B cell (primary cell): ENCODE results near the gene RECQL. TPM values are rescaled to one million over a fixed set of nuclear protein-coding genes. Genes with fewer than 3 reads are reported as not detected.

Experiments
- ATAC-seq: fragments of 200-7000 bp; cut with Tn5 transposase; one replicate; pipeline ENCODE4 v1.10.0; 2021; ENCODE audit warnings: low read depth, mild to moderate bottlenecking, moderate number of reproducible peaks, moderate library complexity
- CTCF ChIA-PET: fragments of 350-600 bp; sonication (Branson Sonifier 250); formaldehyde crosslinking; loops from one replicate; lab custom pipeline; 2021; ENCODE audit warnings: antibody characterized with exemption, inconsistent platforms; lab: Charles Lee
- POLR2A ChIA-PET: fragments of 350-600 bp; sonication (Branson Sonifier 250); formaldehyde crosslinking; loops from one replicate; lab custom pipeline; 2021; ENCODE audit warnings: antibody characterized with exemption; lab: Charles Lee
- DNase-seq: peaks from one replicate; pipeline ENCODE4 v3.0.0; 2013
- H2AFZ ChIP-seq: 2 replicates; pipeline ENCODE4 v1.6.1; 2012; ENCODE audit warnings: mild to moderate bottlenecking, low read depth, low read length; ENCODE audit not compliant: insufficient read depth, poor library complexity, severe bottlenecking
- H3K27ac ChIP-seq, 2 donors: 1 replicate in 1 of 2; 2 replicates in 1 of 2; pipeline ENCODE4 v1.5.1; 2012 to 2013; ENCODE audit warnings: low read length in 2 of 2, mild to moderate bottlenecking in 2 of 2, moderate library complexity in 1 of 2
- H3K27me3 ChIP-seq, 4 experiments: fragments of 200-600 bp in 1 of 4; sonication (generic) in 1 of 4; replicated peaks in 1 of 4; 1 replicate in 2 of 4; 2 replicates in 2 of 4; pipeline versions ENCODE4 v1.6.1 to v1.7.0; 2013 to 2016; ENCODE audit warnings: low read length in 3 of 4, mild to moderate bottlenecking in 2 of 4, mixed read lengths in 1 of 4, moderate library complexity in 1 of 4; ENCODE audit not compliant: insufficient read depth in 4 of 4, control insufficient read depth in 3 of 4; ENCODE audit errors: control extremely low read depth in 1 of 4
- H3K36me3 ChIP-seq, 2 experiments: replicated peaks in 1 of 2; 1 replicate in 1 of 2; 2 replicates in 1 of 2; pipeline versions ENCODE4 v1.6.1 to v1.7.1; 2013; ENCODE audit warnings: low read length in 1 of 2; ENCODE audit not compliant: insufficient read depth in 2 of 2, control insufficient read depth in 1 of 2; ENCODE audit errors: control extremely low read depth in 1 of 2, extremely low read depth in 1 of 2
- H3K4me1 ChIP-seq, 2 donors: fragments of 200-600 bp in 1 of 2; sonication (generic) in 1 of 2; 1 replicate in 1 of 2; 2 replicates in 1 of 2; pipeline versions ENCODE4 v1.5.1 to v1.6.1; 2013 to 2017; ENCODE audit warnings: low read length in 2 of 2; ENCODE audit not compliant: control insufficient read depth in 2 of 2, insufficient read depth in 2 of 2
- H3K4me2 ChIP-seq: replicated peaks from 2 replicates; pipeline ENCODE3; 2012; ENCODE audit warnings: mild to moderate bottlenecking, low read depth, low read length; ENCODE audit not compliant: poor library complexity, severe bottlenecking
- H3K4me3 ChIP-seq, 5 experiments: fragments of 200-600 bp in 1 of 5; sonication (generic) in 1 of 5; 1 replicate in 3 of 5; 2 replicates in 2 of 5; pipeline versions ENCODE4 v1.5.1 to v1.7.0; 2011 to 2016; ENCODE audit warnings: low read length in 4 of 5, mild to moderate bottlenecking in 4 of 5, low read depth in 2 of 5, control low read depth in 1 of 5, moderate library complexity in 1 of 5; ENCODE audit not compliant: insufficient read depth in 1 of 5; ENCODE audit errors: control extremely low read depth in 1 of 5, extremely low read depth in 1 of 5
- H3K79me2 ChIP-seq: fragments of 200-600 bp; sonication (generic); one replicate; pipeline ENCODE4 v1.6.0; 2016; ENCODE audit warnings: low read length; ENCODE audit not compliant: control insufficient read depth, insufficient read depth
- H3K9ac ChIP-seq: fragments of 200-600 bp; sonication (generic); 2 replicates; pipeline ENCODE4 v1.6.1; 2017; ENCODE audit warnings: mild to moderate bottlenecking, low read length, moderate library complexity
- H3K9me3 ChIP-seq, 3 donors: one replicate each; pipeline versions ENCODE4 v1.6.1 to v1.7.1; 2013; ENCODE audit warnings: low read length in 2 of 3; ENCODE audit not compliant: control insufficient read depth in 2 of 3, insufficient read depth in 1 of 3; ENCODE audit errors: control extremely low read depth in 1 of 3
- H4K20me1 ChIP-seq: 2 replicates; pipeline ENCODE4 v1.6.0; 2012; ENCODE audit warnings: mild to moderate bottlenecking, low read length; ENCODE audit not compliant: insufficient read depth, control insufficient read depth, poor library complexity, severe bottlenecking
- H3K27ac Mint-ChIP-seq: one replicate; pipeline ENCODE4 v1.8.0; 2021; ENCODE audit warnings: mixed read lengths
- H3K27me3 Mint-ChIP-seq: one replicate; pipeline ENCODE4 v1.8.0; 2021; ENCODE audit warnings: mixed read lengths
- H3K4me1 Mint-ChIP-seq: one replicate; pipeline ENCODE4 v1.8.0; 2021; ENCODE audit warnings: mixed read lengths
- H3K4me3 Mint-ChIP-seq: one replicate; pipeline ENCODE4 v1.8.0; 2021; ENCODE audit warnings: mixed read lengths
- H3K9me3 Mint-ChIP-seq: one replicate; pipeline ENCODE4 v1.8.0; 2022; ENCODE audit warnings: mixed read lengths; ENCODE audit not compliant: insufficient read depth
- EZH2 ChIP-seq: IDR thresholded peaks from 2 replicates; pipeline ENCODE4 v1.6.1; 2012; ENCODE audit warnings: borderline replicate concordance, low read depth, mild to moderate bottlenecking, moderate library complexity, low read length; ENCODE audit not compliant: insufficient read depth, poor library complexity, severe bottlenecking
- WGBS: methylation state at CpG from one replicate; pipeline ENCODE4 v1.1.5; 2013; ENCODE audit warnings: missing lambda C conversion rate; ENCODE audit not compliant: insufficient coverage; 5-methylcytosine and 5-hydroxymethylcytosine counted together
- intact Hi-C: fragments of 100-400 bp; cut with micrococcal nuclease; formaldehyde crosslinking; loops from one replicate; pipeline ENCODE4 v1.10.0; 2022
- polyA plus RNA-seq: library from polyadenylated mRNA; depleted of rRNA; stranded (reverse); fragments of >200 nt; gene quantifications from 2 replicates; pipeline ENCODE4 v1.2.3, GENCODE V29; 2012
- total RNA-seq, 2 donors: library from RNA; stranded (reverse); fragments of 120-200 nt in 1 of 2; gene quantifications; 1 replicate in 1 of 2; 2 replicates in 1 of 2; pipeline versions ENCODE4 v1.2.3 to v1.2.4, GENCODE V29; 2013 to 2022
- TF ChIP-seq, protein P1 (sequence below): fragments of 200-600 bp; IDR thresholded peaks from one replicate; pipeline ENCODE4 v1.8.0; 2022; ENCODE audit warnings: antibody characterized with exemption, mild to moderate bottlenecking

Gene RECQL
- total and polyA plus RNA-seq, 2 donors (not counting 1 experiment from before 2014, with no cell fraction given) = 13.9 to 54.8 TPM

DNA sequence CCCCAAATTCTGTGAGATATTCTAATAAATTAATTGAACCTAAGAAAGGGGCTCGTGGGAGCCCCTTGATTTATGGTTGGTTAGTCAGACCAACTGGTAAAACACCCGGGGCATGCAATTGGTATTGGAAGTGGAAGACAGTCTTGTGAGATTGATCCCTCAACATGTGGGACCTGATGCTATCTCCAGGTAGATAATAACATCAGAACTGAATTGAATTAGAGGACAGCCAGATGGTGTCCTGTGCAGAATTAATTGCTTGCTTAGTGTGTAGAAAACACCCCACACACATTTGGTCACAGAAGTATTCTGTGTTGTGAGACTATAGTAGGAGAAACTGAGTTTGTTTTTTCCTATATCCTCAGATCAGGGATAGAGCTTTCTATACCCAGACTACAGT, 42.0 kb downstream of the RECQL start:
- no peak overlapping the region for H3K4me2 ChIP-seq
- ATAC-seq = no peak
- Mint-ChIP-seq H3K4me1 (no peaks in the 10 kb centered on the region), H3K9me3 (no peaks in the 10 kb centered on the region), H3K27ac (no peak overlapping the region), H3K4me3 (no peak overlapping the region), H3K27me3 (no peaks in the 10 kb centered on the region)
- no peak overlapping the region for H3K9ac ChIP-seq
- H2AFZ ChIP-seq = no peak overlapping the region
- no peaks in the 10 kb centered on the region for H3K9me3 ChIP-seq
- DNase-seq = no peak
- ChIA-PET POLR2A (no interaction called here), CTCF (no interaction called here)
- intact Hi-C loops = no loop called here
- H3K27me3 ChIP-seq = no peaks in the 10 kb centered on the region
- no peak overlapping the region for H3K4me3 ChIP-seq
- WGBS = 100% methylated on average over 1 of the region's 2 CpGs
- H3K79me2 ChIP-seq = no peaks in the 10 kb centered on the region
- H3K36me3 ChIP-seq = peaks cover 7 to 71% of the 10 kb centered on the region in 2 experiments
- TF ChIP-seq, protein P1, sequence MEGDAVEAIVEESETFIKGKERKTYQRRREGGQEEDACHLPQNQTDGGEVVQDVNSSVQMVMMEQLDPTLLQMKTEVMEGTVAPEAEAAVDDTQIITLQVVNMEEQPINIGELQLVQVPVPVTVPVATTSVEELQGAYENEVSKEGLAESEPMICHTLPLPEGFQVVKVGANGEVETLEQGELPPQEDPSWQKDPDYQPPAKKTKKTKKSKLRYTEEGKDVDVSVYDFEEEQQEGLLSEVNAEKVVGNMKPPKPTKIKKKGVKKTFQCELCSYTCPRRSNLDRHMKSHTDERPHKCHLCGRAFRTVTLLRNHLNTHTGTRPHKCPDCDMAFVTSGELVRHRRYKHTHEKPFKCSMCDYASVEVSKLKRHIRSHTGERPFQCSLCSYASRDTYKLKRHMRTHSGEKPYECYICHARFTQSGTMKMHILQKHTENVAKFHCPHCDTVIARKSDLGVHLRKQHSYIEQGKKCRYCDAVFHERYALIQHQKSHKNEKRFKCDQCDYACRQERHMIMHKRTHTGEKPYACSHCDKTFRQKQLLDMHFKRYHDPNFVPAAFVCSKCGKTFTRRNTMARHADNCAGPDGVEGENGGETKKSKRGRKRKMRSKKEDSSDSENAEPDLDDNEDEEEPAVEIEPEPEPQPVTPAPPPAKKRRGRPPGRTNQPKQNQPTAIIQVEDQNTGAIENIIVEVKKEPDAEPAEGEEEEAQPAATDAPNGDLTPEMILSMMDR = no peak
- TF ChIP-seq EZH2 = no peak
- no peaks in the 10 kb centered on the region for H3K4me1 ChIP-seq
- H4K20me1 ChIP-seq = no peaks in the 10 kb centered on the region
- no peak overlapping the region for H3K27ac ChIP-seq

DNA sequence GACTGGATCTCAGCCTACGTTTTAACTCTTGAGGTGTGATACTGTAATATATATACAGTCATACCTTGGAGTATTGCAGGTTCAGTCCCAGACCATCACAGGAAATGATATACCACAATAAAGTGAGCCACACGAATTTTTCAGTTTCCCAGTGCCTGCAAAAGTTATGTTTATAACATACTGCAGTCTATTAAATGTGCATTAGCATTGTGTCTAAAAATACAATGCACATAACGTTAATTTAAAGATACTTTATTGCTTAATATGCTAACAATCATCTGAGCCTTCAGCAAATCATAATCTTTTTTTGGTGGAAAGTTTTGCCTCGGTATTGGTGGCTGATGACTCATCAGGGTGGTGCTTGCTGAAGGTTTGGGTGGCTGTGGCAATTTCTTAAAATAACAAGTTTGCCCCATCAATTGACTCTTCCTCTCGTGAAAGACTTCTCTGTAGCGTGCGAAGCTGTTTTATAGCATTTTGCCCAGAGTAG, 45.1 kb downstream of the RECQL start:
- H3K36me3 ChIP-seq = peaks cover 11 to 61% of the 10 kb centered on the region in 2 experiments
- DNase-seq (no peak), ATAC-seq (no peak)
- H3K4me2 ChIP-seq = no peak overlapping the region
- no peak overlapping the region for H3K27ac ChIP-seq
- no peaks in the 10 kb centered on the region for H3K9me3 Mint-ChIP-seq
- ChIA-PET CTCF (no interaction called here), POLR2A (no interaction called here)
- H3K4me3 ChIP-seq = no peak overlapping the region
- no peaks in the 10 kb centered on the region for H4K20me1 ChIP-seq
- no peak for TF ChIP-seq EZH2
- TF ChIP-seq, protein P1 = no peak
- H2AFZ ChIP-seq = no peak overlapping the region
- no peak overlapping the region for H3K9ac ChIP-seq
- 100% methylated on average over 1 of the region's 7 CpGs for whole genome bisulfite sequencing
- no peaks in the 10 kb centered on the region for H3K27me3 ChIP-seq
- H3K79me2 ChIP-seq = no peaks in the 10 kb centered on the region
- intact Hi-C loops = no loop called here
- no peaks in the 10 kb centered on the region for H3K4me1 Mint-ChIP-seq
- H3K27ac Mint-ChIP-seq = no peak overlapping the region
- no peak overlapping the region for H3K4me3 Mint-ChIP-seq
- no peaks in the 10 kb centered on the region for H3K9me3 ChIP-seq
- no peaks in the 10 kb centered on the region for H3K4me1 ChIP-seq
- H3K27me3 Mint-ChIP-seq = no peaks in the 10 kb centered on the region
